ENCODE results near the gene EYA2.

Gene EYA2

DNA sequence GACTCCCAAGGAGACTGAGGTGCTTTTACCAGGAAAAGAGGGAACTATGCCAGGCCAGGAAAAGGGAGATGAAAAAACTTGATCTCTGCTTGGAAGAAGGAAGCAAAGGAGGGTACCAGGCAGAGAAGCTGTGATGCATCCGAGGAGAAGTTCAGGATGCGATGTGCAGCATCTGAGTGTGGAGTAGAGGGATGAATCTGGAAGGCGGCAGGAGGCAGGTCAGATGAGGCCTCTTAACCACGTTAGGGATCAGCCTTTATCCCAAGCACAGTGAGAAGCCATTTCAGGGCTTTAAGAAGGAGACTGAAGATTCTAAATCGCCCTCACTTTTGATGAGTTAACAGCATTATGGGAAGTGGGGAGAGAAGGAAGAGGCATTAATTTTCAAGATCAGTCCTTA is 44.9 kb upstream of the EYA2 start:
- Histone ChIP-seq H3K4me3 (ENCODE audit: low read length, poor library complexity, severe bottlenecking) (no peak overlapping the region), H3K36me3 (ENCODE audit: insufficient read depth, low read length) (no peaks in the 10 kb centered on the region), H2AFZ (ENCODE audit: low read length) (no peak overlapping the region), H3F3A (ENCODE audit: low read depth) (no peaks in the 10 kb centered on the region), H3K9me3 (ENCODE audit: insufficient read depth, low read depth, low read length) (no peaks in the 10 kb centered on the region), H3K4me2 (ENCODE audit: low read depth, low read length, poor library complexity, severe bottlenecking) (no peak overlapping the region), H3K9me2 (replicated peaks; ENCODE audit: low read depth, low read length) (no peaks in the 10 kb centered on the region), H3K79me2 (ENCODE audit: insufficient read depth, low read length) (no peaks in the 10 kb centered on the region), H3K27me3 (ENCODE audit: insufficient read depth, low read length, poor library complexity, severe bottlenecking) (no peaks in the 10 kb centered on the region), H3K4me1 (ENCODE audit: insufficient read depth, low read length, poor library complexity, severe bottlenecking) (no peaks in the 10 kb centered on the region), H4K20me1 (ENCODE audit: insufficient read depth, low read length, poor library complexity, severe bottlenecking) (no peaks in the 10 kb centered on the region), H3K9ac (ENCODE audit: low read depth, low read length, poor library complexity, severe bottlenecking) (no peak overlapping the region)
- TF ChIP-seq EZH2phosphoT487 (IDR thresholded peaks at IDR 0.05; ENCODE audit: borderline replicate concordance) (no peak), CTCF (conservative IDR thresholded peaks at IDR 0.05; ENCODE audit: low read length) (no peak)

GRCh38 chr20:46850416-46850815 is 44.2 kb upstream of the EYA2 start:
- Histone ChIP-seq H3F3A (ENCODE audit: low read depth) (no peaks in the 10 kb centered on the region), H3K36me3 (ENCODE audit: insufficient read depth, low read length) (no peaks in the 10 kb centered on the region), H3K9me3 (ENCODE audit: insufficient read depth, low read depth, low read length) (no peaks in the 10 kb centered on the region), H3K4me1 (ENCODE audit: insufficient read depth, low read length, poor library complexity, severe bottlenecking) (no peaks in the 10 kb centered on the region), H3K9me2 (replicated peaks; ENCODE audit: low read depth, low read length) (no peaks in the 10 kb centered on the region), H3K4me2 (ENCODE audit: low read depth, low read length, poor library complexity, severe bottlenecking) (no peak overlapping the region), H3K27me3 (ENCODE audit: insufficient read depth, low read length, poor library complexity, severe bottlenecking) (no peaks in the 10 kb centered on the region), H3K4me3 (ENCODE audit: low read length, poor library complexity, severe bottlenecking) (no peak overlapping the region), H3K79me2 (ENCODE audit: insufficient read depth, low read length) (no peaks in the 10 kb centered on the region), H4K20me1 (ENCODE audit: insufficient read depth, low read length, poor library complexity, severe bottlenecking) (no peaks in the 10 kb centered on the region), H2AFZ (ENCODE audit: low read length) (no peak overlapping the region), H3K9ac (ENCODE audit: low read depth, low read length, poor library complexity, severe bottlenecking) (no peak overlapping the region)
- TF ChIP-seq CTCF (conservative IDR thresholded peaks at IDR 0.05; ENCODE audit: low read length) (no peak), EZH2phosphoT487 (IDR thresholded peaks at IDR 0.05; ENCODE audit: borderline replicate concordance) (no peak)

DNA sequence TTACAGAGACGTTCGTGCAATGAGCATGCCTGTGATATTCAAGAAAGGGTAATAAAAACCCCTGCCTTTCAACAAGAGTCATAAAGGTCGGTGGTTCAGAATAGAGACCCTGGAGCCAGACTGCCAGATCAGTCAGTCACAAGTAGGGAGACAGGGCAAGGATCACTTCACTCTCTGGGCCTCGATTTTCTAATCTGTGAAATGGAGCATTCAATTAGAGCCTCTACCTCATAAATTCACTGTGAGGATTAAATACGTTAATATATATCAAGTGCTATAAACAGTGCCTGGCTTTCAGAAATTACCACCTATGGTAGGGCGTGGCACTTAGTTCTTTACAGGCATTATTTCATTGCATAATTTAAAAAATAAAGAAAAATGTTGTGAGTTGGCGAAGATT is 43.7 kb upstream of the EYA2 start:
- Histone ChIP-seq H3K27me3 (ENCODE audit: insufficient read depth, low read length, poor library complexity, severe bottlenecking) (no peaks in the 10 kb centered on the region), H4K20me1 (ENCODE audit: insufficient read depth, low read length, poor library complexity, severe bottlenecking) (no peaks in the 10 kb centered on the region), H3K79me2 (ENCODE audit: insufficient read depth, low read length) (no peaks in the 10 kb centered on the region), H3K9ac (ENCODE audit: low read depth, low read length, poor library complexity, severe bottlenecking) (no peak overlapping the region), H3K9me2 (replicated peaks; ENCODE audit: low read depth, low read length) (no peaks in the 10 kb centered on the region), H3F3A (ENCODE audit: low read depth) (no peaks in the 10 kb centered on the region), H3K4me3 (ENCODE audit: low read length, poor library complexity, severe bottlenecking) (no peak overlapping the region), H3K4me1 (ENCODE audit: insufficient read depth, low read length, poor library complexity, severe bottlenecking) (no peaks in the 10 kb centered on the region), H3K36me3 (ENCODE audit: insufficient read depth, low read length) (no peaks in the 10 kb centered on the region), H2AFZ (ENCODE audit: low read length) (no peak overlapping the region), H3K4me2 (ENCODE audit: low read depth, low read length, poor library complexity, severe bottlenecking) (no peak overlapping the region), H3K9me3 (ENCODE audit: insufficient read depth, low read depth, low read length) (no peaks in the 10 kb centered on the region)
- TF ChIP-seq CTCF (conservative IDR thresholded peaks at IDR 0.05; ENCODE audit: low read length) (no peak), EZH2phosphoT487 (IDR thresholded peaks at IDR 0.05; ENCODE audit: borderline replicate concordance) (no peak)

All from Loucy (cell line).